ENCODE results near the gene CD84. TPM values are rescaled to one million over a fixed set of nuclear protein-coding genes. Genes with fewer than 3 reads are reported as not detected.

Gene CD84
- total RNA-seq, 1 donor from 2014 or later, result not detected

DNA sequence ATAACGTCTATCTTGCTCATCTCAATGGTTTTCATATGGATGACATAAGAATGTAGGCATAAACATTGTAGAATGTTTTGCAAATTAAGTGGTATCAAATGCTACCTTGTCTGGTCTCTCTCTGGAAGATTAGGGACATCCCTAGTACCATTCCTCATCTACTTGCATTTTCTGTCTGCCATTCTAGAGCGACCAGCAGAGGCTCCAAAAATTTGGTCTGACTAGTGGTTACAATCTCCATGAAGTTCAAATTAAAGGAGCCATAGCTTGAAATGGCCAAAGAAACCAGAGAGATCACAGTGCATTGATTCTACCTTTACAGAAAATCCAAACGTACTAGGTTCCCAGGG lies 1.1 kb downstream of the CD84 start:
- no peaks in the 10 kb centered on the region for H3K9me3 ChIP-seq (ENCODE audit: low read depth)
- no peak overlapping the region for H3K4me2 ChIP-seq
- H4K20me1 ChIP-seq (ENCODE audit: low read depth), result no peaks in the 10 kb centered on the region
- Mint-ChIP-seq H3K9me3 (peaks cover 1% of the 10 kb centered on the region), H3K4me3 (no peak overlapping the region), H3K36me3 (no peaks in the 10 kb centered on the region), H3K27me3 (ENCODE audit: insufficient read depth, low read depth) (no peaks in the 10 kb centered on the region), H3K4me1 (no peaks in the 10 kb centered on the region), H3K27ac (no peak overlapping the region)
- no peak for DNase-seq (ENCODE audit: low spot score)
- H3K27me3 ChIP-seq, result no peaks in the 10 kb centered on the region
- H3K4me1 ChIP-seq, result no peaks in the 10 kb centered on the region
- H3K9ac ChIP-seq, result no peak overlapping the region
- H3K36me3 ChIP-seq, result no peaks in the 10 kb centered on the region
- no peak overlapping the region for H3K27ac ChIP-seq
- TF ChIP-seq EZH2 (IDR thresholded peaks at IDR 0.05), result no peak
- TF ChIP-seq EZH2phosphoT487 (IDR thresholded peaks at IDR 0.05), result no peak
- TF ChIP-seq CTCF (IDR thresholded peaks at IDR 0.05), result no peak
- H2AFZ ChIP-seq (replicated peaks), result no peak overlapping the region
- no peaks in the 10 kb centered on the region for H3K79me2 ChIP-seq (ENCODE audit: low read depth)
- no peak overlapping the region for H3K4me3 ChIP-seq
- H3F3A ChIP-seq (ENCODE audit: low read depth), result no peaks in the 10 kb centered on the region

- H3K27ac ChIP-seq, result no peak overlapping the region
- H4K20me1 ChIP-seq (ENCODE audit: low read depth), result no peaks in the 10 kb centered on the region
- no peak overlapping the region for H3K9ac ChIP-seq
- DNase-seq (ENCODE audit: low spot score), result no peak
- H3K27me3 ChIP-seq, result no peaks in the 10 kb centered on the region
- H3K4me1 Mint-ChIP-seq, result no peaks in the 10 kb centered on the region
- no peaks in the 10 kb centered on the region for H3K4me1 ChIP-seq
- TF ChIP-seq CTCF (IDR thresholded peaks at IDR 0.05) (no peak), EZH2 (IDR thresholded peaks at IDR 0.05) (no peak), EZH2phosphoT487 (IDR thresholded peaks at IDR 0.05) (no peak)
- H3K4me3 ChIP-seq, result no peak overlapping the region
- no peaks in the 10 kb centered on the region for H3K27me3 Mint-ChIP-seq (ENCODE audit: insufficient read depth, low read depth)
- no peaks in the 10 kb centered on the region for H3F3A ChIP-seq (ENCODE audit: low read depth)
- no peaks in the 10 kb centered on the region for H3K36me3 Mint-ChIP-seq
- H3K36me3 ChIP-seq, result no peaks in the 10 kb centered on the region
- H3K9me3 Mint-ChIP-seq, result no peaks in the 10 kb centered on the region
- no peaks in the 10 kb centered on the region for H3K9me3 ChIP-seq (ENCODE audit: low read depth)
- H3K27ac Mint-ChIP-seq, result no peak overlapping the region
- no peak overlapping the region for H3K4me3 Mint-ChIP-seq
- no peaks in the 10 kb centered on the region for H3K79me2 ChIP-seq (ENCODE audit: low read depth)
- H3K4me2 ChIP-seq, result no peak overlapping the region
- H2AFZ ChIP-seq (replicated peaks), result no peak overlapping the region
Observed at GRCh38 chr1:160577671-160578070, 1.6 kb downstream of the CD84 start.

DNA sequence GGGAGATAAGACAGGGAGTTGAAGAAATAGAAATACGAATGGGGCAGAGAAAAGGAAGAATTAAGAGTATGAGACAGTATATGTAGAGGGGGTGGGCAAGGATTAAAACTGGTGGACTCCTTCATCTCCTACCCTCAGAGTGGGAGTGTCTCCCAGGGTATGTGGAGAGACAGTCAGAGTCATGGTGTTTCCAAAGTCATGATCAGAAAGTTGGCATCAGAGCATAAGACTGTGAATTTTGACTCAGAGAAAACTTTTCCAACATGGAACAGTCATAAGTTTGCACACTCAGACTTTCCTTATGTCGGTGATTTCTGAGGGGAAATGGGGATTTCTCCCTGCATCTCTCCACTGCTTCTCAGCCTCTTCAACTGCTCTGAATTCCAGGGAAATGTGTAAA lies 2.4 kb downstream of the CD84 start:
- Histone ChIP-seq H3F3A (ENCODE audit: low read depth) (no peaks in the 10 kb centered on the region), H3K9me3 (ENCODE audit: low read depth) (no peaks in the 10 kb centered on the region), H3K9ac (no peak overlapping the region), H3K27me3 (no peaks in the 10 kb centered on the region), H3K4me1 (no peaks in the 10 kb centered on the region), H3K36me3 (no peaks in the 10 kb centered on the region), H3K27ac (no peak overlapping the region), H3K4me2 (no peak overlapping the region), H2AFZ (replicated peaks) (no peak overlapping the region), H3K79me2 (ENCODE audit: low read depth) (no peaks in the 10 kb centered on the region), H4K20me1 (ENCODE audit: low read depth) (no peaks in the 10 kb centered on the region), H3K4me3 (no peak overlapping the region)
- H3K36me3 Mint-ChIP-seq, result no peaks in the 10 kb centered on the region
- DNase-seq (ENCODE audit: low spot score), result no peak
- TF ChIP-seq EZH2phosphoT487 (IDR thresholded peaks at IDR 0.05) (no peak), EZH2 (IDR thresholded peaks at IDR 0.05) (no peak), CTCF (IDR thresholded peaks at IDR 0.05) (no peak)
- H3K4me3 Mint-ChIP-seq, result no peak overlapping the region
- H3K9me3 Mint-ChIP-seq, result no peaks in the 10 kb centered on the region
- H3K27ac Mint-ChIP-seq, result no peak overlapping the region
- no peaks in the 10 kb centered on the region for H3K4me1 Mint-ChIP-seq
- no peaks in the 10 kb centered on the region for H3K27me3 Mint-ChIP-seq (ENCODE audit: insufficient read depth, low read depth)

DNA sequence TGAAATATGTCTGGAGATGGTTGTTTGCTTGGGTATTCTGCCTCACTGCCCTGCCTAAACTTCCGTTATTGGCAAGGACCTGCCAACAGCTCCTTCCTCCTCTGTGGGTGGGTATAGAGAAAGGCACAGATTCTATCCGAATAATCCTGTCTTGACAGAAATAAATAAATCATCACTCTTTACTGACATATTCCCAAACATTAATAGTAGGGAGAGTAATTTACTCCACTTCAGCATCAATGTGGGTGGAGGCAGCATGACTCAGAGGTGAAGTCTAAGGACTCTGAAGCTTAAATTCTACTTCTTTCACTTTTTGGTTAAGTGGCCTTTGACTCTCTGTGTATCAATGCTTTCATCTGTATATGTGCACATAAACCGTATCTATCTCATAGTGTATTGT lies 2.9 kb downstream of the CD84 start:
- Mint-ChIP-seq H3K4me1 (no peaks in the 10 kb centered on the region), H3K27ac (no peak overlapping the region), H3K9me3 (no peaks in the 10 kb centered on the region), H3K4me3 (no peak overlapping the region), H3K36me3 (no peaks in the 10 kb centered on the region), H3K27me3 (ENCODE audit: insufficient read depth, low read depth) (no peaks in the 10 kb centered on the region)
- Histone ChIP-seq H3F3A (ENCODE audit: low read depth) (no peaks in the 10 kb centered on the region), H3K27ac (no peak overlapping the region), H3K36me3 (no peaks in the 10 kb centered on the region), H3K79me2 (ENCODE audit: low read depth) (no peaks in the 10 kb centered on the region), H3K4me1 (no peaks in the 10 kb centered on the region), H2AFZ (replicated peaks) (no peak overlapping the region), H3K4me2 (no peak overlapping the region), H4K20me1 (ENCODE audit: low read depth) (no peaks in the 10 kb centered on the region), H3K9ac (no peak overlapping the region), H3K9me3 (ENCODE audit: low read depth) (no peaks in the 10 kb centered on the region), H3K4me3 (no peak overlapping the region), H3K27me3 (no peaks in the 10 kb centered on the region)
- TF ChIP-seq CTCF (IDR thresholded peaks at IDR 0.05), result no peak
- no peak for TF ChIP-seq EZH2phosphoT487 (IDR thresholded peaks at IDR 0.05)
- TF ChIP-seq EZH2 (IDR thresholded peaks at IDR 0.05), result no peak
- DNase-seq (ENCODE audit: low spot score), result no peak

All from neural progenitor cell (in vitro differentiated cells).